Muscle of arm (tissue), 12 donors: Measurements from ENCODE around the gene SGCE. TPM values are rescaled to one million over a fixed set of nuclear protein-coding genes. Genes with fewer than 3 reads are reported as not detected.

Experiments
- DNase-seq: peaks from one replicate; pipeline ENCODE4 v3.0.0-alpha.2; 2013
- polyA plus RNA-seq, 12 donors: library from polyadenylated mRNA; unstranded; fragments of 120-200 nt; gene quantifications; one replicate each; pipeline ENCODE4 v1.2.1, GENCODE V29; 2013; ENCODE audit not compliant: insufficient read length in 12 of 12

The SGCE gene
- polyA plus RNA-seq, 12 donors = 131 to 256 (median 164) TPM; not detected in 1

DNA sequence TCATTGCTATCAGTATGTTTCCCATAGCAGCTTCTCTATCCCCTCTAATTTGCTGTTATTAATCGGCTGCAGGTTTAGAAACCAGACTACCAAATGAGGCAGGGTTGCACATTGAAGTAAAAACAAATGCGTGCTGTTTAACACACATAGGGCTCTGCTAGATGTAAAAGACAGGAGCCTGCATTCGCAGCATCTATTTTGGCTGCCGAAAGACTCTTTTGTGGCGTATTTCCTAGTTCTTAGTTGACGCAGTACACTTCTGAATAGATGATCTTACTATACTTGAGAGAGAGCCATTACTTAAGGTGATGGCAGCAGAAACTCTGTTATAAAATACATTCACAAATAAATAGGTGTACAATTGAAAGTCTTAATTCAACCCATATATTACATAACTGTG, 21.4 kb downstream of the SGCE start:
- peak; percentile 28 for DNase-seq

DNA sequence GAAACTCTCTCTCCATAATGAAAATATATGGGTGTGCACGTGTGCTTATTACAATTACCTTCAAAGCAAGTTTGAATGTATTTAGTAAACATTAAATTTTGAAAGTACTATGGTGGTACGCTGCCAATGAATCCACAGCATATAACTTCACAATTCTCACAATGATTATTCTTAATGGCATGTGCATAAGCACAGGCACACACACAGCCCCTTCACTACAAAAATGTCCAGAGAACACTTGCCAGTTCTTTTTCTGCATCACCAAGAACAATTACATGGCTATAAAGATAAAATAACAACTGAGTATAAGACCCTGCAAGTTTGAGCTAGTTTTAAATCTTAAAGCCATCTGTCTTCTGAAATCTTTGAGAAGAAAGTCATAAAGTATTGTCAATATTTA, 22.2 kb downstream of the SGCE start:
- DNase-seq = no peak

DNA sequence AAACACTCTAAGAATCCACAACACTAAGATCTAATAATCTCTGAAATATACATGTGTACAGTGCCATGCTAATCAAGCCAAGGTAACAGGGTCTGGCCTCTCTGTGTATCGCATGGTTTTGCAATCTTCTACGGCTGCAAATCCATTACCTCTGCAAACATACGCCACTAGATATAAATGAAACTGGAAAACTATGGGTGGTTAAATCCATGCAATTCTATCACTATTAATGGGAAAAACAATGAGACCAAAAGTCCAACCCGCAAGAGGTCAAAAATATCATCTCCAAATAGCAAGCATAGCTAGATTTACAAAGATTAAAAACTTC, 23.0 kb downstream of the SGCE start:
- DNase-seq = no peak

DNA sequence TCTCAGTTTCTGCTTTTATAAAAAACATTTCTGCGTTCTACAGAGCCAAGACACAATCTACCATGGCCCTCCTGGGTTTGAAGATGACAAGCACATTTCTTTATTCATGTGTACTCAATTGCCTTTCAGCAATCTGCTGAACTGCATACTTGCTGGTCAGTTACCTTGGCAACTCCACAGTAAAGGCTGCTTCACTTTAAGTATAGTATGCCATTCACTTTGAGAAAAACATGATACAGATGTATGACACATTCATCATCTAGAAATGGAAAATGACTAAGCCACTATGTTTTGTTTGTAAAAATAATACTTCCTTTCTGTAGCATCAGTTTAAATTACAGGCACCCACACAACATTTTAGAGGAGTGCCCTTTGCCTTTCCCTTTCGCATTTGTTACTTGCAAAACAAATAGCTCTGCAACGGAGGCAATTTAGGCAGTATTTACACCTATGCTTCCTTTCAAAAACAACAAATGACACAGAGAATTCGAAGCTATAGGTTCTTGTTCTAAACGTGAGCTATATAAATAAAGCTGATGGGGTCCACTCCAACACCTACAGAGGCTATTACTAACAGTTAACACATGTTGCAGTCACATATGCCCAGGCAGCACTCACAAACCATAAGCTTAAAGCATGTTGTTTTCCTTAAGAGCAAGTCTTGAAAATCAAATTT, 23.5 kb downstream of the SGCE start:
- DNase-seq = peak; percentile 22

DNA sequence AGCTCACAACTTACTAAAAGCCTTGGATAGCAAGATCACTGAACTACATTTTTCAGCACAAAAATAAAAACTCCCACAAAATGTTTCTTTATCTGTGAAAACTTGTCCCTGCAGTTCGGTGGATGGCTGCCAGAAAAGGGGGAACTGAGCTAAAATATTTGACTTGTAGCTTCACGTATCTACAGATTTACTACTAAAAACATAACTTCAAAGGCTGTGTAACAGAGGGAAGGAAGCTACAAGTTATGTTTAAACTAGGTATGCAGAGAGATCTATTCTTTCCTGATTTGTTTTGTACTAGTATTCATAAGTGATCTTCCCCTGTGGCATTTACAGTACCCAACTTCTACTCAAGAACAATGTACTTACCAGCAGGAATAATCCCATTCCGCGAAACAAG, 25.1 kb downstream of the SGCE start:
- no peak for DNase-seq

DNA sequence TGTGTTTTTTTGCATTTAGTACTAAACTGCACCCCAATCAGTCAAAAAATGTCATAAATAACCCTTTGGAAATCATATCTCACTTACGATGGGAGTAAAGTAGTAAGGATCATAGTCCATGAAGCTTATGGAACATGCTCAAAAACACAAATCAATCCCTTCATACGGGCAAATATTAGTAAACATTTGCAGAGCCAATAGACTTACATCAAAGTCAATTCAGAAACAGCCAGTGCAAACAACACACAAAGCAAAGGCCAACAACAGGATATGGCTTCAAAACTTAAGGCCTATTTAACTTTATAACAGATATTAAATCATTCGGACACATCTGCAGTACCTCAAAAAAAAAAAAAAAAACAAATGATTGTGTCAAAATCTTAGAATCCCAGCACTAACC, 32.1 kb downstream of the SGCE start:
- DNase-seq = no peak

DNA sequence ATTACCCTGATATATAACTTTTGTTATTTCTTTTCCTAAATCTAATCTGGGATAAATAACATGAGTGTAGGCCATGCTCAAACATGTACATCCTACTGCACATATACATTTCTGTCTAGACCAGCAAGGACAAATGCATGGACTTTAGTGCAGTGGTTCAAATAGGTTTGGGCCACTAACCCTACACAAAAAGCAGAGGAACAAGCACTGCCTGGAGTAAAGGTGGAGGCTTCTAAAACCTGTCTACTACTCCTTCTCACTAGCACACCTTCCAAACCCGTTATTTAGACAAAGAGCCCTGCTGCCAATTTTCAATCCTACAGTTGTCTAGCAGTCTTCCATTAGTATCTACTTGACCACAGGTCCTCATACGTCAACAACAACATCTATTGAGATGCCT, 34.8 kb downstream of the SGCE start:
- DNase-seq = no peak

DNA sequence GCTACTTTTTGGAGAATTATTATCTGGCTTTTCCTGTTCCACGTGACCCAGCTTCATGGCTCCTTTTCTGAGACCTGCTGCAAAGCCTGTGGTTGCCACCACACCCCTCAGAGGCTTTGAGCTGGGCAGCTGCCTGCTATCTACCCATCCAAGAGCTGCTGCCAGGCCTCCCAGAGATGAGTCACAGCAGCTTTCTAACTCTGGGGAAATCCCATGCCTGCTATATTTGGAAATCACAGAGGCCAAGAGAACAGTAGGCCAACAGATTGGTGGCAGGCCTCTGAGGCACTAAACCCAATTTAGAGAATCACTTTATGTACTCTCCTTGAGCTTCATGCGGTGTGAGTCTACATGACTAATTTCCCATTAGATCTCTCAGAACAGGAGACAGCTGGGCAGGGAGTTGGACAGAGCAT, 35.2 kb downstream of the SGCE start:
- DNase-seq = no peak

GRCh38 chr7:94618126-94618525, 37.8 kb downstream of the SGCE start:
- no peak for DNase-seq

DNA sequence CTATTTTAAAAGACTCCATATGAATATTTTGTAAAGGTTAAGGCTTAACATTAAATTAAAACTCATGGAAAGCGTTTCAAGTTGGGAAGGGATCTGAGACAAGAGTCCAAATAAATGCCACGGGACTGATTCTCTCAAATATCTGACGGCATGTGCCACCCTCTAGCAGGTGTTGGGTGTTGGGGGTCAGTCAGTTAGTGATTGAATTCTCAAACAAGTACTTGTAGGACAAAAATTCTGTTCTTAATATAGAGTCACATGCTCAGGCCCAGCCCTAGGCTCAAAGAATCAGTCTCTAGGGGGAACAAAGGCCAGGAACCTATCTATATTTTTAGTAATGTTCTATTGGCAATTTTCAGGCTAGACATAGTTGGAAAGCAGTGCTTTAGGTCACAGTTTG, 39.1 kb downstream of the SGCE start:
- no peak for DNase-seq

GRCh38 chr7:94615666-94616065, 40.3 kb downstream of the SGCE start:
- no peak for DNase-seq

DNA sequence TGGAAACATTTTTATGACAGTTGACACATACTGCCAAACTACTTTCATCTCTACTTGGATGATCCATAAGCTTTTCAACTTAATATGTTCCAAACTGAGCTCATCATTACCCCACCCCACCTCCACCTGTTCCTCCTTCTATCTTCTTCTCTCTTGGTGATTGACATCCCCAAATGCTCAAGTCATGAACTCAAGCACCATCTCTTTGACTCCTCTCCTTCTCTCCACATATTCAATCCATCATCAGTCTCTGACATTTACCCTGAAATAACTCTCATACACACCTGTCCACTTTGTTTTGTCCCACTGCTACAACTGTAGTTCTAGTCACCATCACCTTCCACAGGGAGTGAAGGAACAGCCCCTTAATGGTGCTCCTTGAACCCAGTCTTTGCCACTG, 43.3 kb downstream of the SGCE start:
- DNase-seq = no peak

GRCh38 chr7:94612253-94612652, 43.7 kb downstream of the SGCE start:
- no peak for DNase-seq

DNA sequence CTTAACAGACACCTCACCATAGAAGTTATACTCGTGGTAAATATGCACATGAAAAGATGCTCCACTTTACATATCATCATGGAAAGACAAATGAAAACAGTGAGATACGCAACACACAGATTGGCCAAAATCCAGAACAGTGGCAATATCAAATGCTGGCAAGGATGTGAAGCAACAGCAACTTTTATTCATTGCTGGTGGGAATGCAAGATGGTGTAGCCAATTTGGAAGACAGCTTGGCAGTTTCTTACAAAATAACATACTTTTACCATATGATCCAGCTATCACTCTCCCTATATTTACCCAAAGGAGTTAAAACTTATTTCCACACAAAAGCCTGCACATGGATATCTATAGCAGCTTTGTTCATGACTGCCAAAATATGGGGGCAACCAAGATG, 46.4 kb downstream of the SGCE start:
- no peak for DNase-seq

DNA sequence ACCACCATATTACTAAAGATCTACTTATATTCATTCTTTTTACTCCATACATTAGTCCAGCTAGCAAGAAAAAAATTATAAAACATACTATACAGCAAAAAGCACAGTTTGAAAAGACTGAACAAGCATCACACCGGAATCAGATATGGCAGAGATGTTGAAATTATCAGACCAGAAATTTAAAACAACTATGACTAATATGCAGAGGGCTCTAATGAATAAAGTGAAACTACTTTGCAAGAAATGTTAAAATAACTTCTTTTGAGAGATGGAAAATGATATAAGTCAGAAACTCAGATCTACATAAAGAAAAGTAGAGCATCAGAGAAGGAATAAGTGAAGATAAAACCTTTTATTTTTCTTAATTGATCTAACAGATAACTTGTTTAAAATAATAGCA, 50.9 kb downstream of the SGCE start:
- no peak for DNase-seq

GRCh38 chr7:94602181-94602580, 53.8 kb downstream of the SGCE start:
- no peak for DNase-seq

DNA sequence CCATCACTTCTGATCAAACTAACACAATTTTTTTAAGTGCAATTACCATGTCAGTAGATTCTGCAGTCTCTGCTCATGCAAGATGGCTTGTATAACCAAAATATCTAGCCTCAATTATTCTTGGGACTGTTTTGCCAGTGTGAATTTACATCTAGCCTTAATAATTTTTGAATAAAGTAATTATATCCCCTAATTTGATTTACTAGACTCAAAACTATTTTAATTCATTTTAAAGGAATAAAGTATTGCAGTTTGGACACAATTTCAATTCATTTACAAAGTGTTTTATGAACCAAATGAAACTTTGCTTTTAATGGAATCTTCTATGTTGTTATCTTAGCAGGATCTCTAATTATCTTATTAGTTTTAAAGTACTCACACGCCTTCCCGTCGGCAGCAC, 55.7 kb downstream of the SGCE start:
- no peak for DNase-seq

DNA sequence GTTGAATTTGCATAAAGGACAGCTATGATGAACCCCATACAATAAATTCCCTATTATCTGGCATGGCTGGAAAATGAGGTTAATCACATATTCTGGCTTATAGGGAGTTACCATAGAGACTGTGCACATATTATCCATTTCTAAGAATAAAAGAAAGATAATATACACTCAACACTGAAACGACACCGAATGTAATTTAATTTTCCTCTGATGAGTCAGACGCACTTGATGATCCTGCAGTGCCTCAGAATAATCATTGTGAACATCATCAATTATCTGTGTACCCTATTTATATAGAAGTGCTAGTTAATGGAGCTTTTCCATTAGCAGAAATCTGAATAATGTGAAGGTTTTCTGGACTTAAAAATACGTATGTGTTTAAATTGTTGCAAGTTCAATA, 60.2 kb downstream of the SGCE start:
- no peak for DNase-seq

DNA sequence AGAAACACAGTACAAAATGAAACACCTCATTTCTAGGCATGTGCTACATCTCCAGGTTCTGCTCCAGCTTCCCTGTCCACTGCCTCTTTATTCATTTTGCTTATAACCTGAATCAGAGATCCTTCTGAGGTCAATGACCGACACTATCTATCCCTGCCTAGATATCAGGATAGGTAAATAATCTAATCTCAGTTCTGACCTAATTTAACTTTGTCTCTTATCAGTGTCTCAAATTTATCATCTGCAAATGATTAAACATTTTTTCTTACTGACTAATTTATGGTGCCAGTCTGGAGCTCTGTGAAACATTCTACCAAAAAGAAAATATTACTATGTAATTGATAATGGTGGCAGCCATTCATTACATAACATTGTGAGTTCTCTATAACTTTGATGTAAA, 61.1 kb downstream of the SGCE start:
- no peak for DNase-seq

- no peak for DNase-seq
These were observed 64.8 kb downstream of the SGCE start for GRCh38 chr7:94591176-94591575.

DNA sequence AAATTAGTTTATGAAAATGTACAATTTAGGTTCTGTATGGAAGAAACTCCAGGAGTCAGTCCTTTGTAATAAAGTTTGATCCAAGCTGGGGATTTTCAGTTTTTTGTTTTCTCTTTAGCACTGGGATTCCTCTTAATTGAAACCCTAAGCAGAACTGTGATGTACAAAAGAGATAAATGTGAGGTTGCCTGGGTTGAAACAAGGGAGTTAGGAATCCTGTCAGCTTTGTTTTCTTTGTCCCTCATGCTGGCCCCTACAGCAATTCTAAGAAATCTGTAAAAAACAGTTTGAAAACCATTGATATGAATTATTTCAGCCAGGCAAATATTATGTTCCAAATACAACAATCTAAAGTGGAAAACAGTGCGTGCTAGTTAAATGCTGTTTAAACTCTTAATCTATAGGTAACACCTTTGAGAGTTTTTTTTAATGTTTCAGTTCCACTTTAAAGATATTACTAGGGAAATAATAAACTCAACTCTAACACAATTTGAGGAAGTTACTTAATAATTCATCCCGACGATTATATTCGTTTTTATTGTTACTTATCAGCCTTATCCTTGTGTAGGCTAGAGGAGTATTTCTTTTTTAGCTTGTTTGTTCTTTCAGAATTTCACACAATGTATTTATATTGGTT, 65.3 kb downstream of the SGCE start:
- no peak for DNase-seq

- no peak for DNase-seq
These were observed 67.9 kb downstream of the SGCE start for GRCh38 chr7:94588075-94588474.

DNA sequence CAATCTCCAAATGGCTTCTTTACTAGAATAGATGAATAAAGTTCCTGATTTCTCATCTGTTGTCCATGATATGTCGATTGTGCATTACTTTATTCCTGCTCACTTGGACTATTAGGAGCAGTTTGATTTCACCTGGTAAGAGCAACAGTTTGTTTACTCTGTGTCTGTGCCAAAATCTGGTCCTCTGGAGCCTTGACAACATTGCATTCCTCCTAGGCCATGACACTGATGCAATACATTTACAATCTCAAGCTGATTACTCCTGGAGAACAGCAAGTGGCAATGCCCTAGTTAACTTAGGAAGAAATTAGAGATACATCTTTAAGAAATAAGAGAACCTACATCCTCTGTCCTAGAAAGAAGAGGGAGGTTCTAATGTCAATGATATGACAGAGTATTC, 71.8 kb downstream of the SGCE start:
- no peak for DNase-seq

GRCh38 chr7:94580601-94581000, 75.3 kb downstream of the SGCE start:
- no peak for DNase-seq
